RWPE1 (cell line): ENCODE data around the gene GAS2.

Experiments
- CTCF ChIA-PET: fragments of 350-600 bp; sonication (Branson Sonifier 250); formaldehyde crosslinking; extraction: SDS; loops from one replicate; lab custom pipeline; 2021; lab: Yijun Ruan, JAX
- POLR2A ChIA-PET: fragments of 400-600 bp; formaldehyde crosslinking; extraction: SDS; loops from one replicate; lab custom pipeline; 2020; ENCODE audit warnings: antibody characterized with exemption; ENCODE audit not compliant: low non-redundant PET; lab: Yijun Ruan, JAX
- DNase-seq: peaks from one replicate; pipeline ENCODE4 v3.0.0; 2012; ENCODE audit warnings: low spot score
- H3K27ac ChIP-seq: fragments of 450-650 bp; 2 replicates; pipeline ENCODE4 v1.5.1; 2017
- TF ChIP-seq, protein P1 (sequence below): fragments of 450-650 bp; conservative IDR thresholded peaks from 2 replicates; pipeline ENCODE4 v1.5.1; 2017; ENCODE audit warnings: low read depth, mild to moderate bottlenecking

The GAS2 gene

DNA sequence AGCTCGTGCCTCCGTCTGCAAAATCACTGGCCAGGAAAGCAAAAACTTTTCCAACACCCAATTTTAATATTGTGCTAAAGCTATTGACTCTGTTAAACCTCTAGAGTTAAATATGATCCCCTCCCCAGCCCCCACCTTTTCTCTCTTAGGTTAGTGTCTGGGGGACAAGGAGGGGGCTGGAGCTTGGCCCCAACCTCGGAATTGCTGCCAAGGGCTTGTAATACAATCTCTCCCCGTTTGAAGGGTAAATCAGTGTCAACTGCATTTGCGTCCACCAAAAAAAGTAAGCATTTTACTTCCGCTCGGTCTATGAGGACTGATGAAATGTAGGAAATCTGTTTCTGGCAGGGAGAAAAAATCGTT is at the start of gene GAS2:
TSS of gene GAS2 (plus strand) at position 287 of the 363 bp plus-strand sequence. CDS start 8,259 bp downstream, outside the sequence.
- CTCF ChIA-PET, result interaction anchor here (0.6 kb wide), 1 partner anchor 183 kb away, joined by 3 read pairs; no protein-coding TSS in a partner anchor
- TF ChIP-seq, protein P1, sequence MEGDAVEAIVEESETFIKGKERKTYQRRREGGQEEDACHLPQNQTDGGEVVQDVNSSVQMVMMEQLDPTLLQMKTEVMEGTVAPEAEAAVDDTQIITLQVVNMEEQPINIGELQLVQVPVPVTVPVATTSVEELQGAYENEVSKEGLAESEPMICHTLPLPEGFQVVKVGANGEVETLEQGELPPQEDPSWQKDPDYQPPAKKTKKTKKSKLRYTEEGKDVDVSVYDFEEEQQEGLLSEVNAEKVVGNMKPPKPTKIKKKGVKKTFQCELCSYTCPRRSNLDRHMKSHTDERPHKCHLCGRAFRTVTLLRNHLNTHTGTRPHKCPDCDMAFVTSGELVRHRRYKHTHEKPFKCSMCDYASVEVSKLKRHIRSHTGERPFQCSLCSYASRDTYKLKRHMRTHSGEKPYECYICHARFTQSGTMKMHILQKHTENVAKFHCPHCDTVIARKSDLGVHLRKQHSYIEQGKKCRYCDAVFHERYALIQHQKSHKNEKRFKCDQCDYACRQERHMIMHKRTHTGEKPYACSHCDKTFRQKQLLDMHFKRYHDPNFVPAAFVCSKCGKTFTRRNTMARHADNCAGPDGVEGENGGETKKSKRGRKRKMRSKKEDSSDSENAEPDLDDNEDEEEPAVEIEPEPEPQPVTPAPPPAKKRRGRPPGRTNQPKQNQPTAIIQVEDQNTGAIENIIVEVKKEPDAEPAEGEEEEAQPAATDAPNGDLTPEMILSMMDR, result no peak

DNA sequence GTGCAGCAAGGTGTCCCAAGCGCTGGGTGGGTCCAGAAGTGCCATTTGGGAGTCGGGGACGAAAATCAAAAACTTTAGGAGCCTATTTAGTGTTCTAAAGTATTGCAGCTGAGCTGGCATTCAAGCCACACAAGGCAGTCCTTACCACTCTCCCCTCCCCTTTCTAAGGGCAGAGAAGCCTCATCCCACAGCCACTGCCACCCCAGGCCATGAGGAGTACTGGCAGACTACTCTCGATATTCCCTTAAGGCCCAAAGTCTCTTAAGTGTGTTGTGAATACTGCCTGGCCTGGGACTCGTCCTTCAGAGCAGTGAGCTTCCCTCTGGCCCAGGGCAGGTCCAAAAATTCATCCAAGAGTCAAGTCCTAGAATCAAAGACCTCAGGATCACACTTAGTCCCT is 48.5 kb upstream of the GAS2 start:
- TF ChIP-seq, protein P1, result no peak
- no peak for DNase-seq
- CTCF ChIA-PET, result no interaction called here
- H3K27ac ChIP-seq, result no peak overlapping the region
- POLR2A ChIA-PET, result no interaction called here

More for the DNA sequence above, at the start of gene GAS2:
- POLR2A ChIA-PET, result no interaction called here
- no peak within 1 kb of the TSS for H3K27ac ChIP-seq
- no peak for DNase-seq

DNA sequence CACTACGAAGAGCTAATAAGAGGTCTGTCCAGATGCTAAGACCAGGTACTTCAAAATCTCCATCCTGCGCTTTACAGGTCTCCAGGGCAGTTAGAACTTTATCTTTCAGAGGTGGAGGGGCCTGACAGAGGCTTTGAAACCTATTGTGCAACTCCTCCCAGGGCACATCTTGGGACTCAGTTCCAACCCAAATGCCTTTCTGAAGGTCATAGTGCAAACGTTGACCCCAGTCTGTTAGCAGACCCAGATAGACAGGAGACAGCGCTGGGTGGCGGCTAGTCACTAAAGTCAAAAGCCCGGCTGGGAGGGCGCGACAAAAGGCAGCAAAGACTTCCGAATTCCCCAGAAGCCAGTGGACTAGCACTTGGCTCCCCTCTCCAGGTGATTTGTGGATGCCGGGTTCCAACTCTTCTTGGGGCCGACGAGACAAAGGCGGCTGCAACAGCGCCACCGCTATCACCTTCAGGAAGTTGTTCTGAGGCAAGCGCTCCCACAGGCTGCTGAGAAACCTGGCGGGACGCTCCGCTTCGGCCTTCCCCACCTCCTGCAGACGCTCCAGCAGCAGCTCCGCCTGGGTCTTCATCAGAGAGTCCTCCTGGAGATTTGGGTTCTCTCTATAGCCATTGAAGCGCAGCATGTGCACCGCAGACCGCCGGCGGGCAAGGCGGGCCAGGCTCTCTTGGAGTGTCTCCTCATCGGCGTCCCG is 41.5 kb upstream of the GAS2 start:
- ChIA-PET POLR2A (interaction anchor here (0.5 kb wide), 1 partner anchor 175 kb away, joined by 3 read pairs; no protein-coding TSS in a partner anchor), CTCF (interaction anchor here (0.6 to 0.7 kb wide), 2 partner anchors 13 to 1272 kb away, joined by 3 to 4 read pairs; no protein-coding TSS in a partner anchor)
- peak; percentile 0 for DNase-seq
- H3K27ac ChIP-seq, result peak overlapping the region; percentile 96
- TF ChIP-seq, protein P1, result peak; percentile 61

DNA sequence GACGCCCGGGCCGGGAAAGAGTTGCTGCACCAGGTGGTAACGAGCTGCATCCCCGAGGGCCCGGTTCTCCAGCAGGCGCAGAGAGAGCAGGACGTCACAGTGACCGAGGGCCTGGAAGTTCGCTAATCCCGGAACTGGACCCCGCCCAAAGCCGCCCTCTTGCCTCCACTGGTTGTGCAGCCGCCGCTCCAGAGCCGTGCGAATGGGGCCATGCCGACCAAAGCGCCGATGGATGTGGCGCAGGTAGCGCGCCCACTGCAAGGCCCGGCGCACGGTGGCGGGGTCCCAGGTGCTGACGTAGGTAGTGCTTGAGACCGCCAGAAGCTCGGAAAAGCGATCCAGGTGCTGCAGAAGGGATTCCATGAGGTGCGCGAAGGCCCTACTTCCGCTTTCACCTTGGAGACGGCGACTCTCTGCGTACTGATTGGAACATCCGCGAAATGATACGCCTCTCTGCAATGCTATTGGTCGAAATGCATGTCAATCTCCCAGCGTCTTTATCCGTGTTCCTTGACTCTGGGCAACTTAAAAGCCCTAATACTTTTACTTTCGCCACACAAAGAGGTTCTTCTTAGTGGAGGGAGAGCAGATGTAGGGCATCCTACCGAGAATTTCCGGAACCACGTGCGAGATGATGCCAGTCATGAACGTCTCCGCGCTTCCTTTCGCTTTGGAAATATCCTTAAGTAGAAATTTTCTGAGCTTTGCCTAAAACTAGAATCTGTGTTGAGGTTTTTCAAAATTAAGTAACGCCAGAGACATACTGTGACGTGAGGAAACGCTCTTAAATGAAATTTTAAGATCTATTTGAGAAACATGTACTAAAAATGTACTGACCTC is 40.7 kb upstream of the GAS2 start, which contains the start of gene FANCF:
TSS of gene FANCF (minus strand) at position 376 of the 840 bp plus-strand sequence. CDS start at position 363, 13 bp downstream.
- CTCF ChIA-PET, result no interaction called here
- POLR2A ChIA-PET, result interaction anchor here (0.5 kb wide), 1 partner anchor 174 kb away, joined by 3 read pairs; no protein-coding TSS in a partner anchor
- peak; percentile 98 for DNase-seq
- TF ChIP-seq, protein P1, result no peak
- H3K27ac ChIP-seq, result peak within 1 kb of the TSS; percentile 96

DNA sequence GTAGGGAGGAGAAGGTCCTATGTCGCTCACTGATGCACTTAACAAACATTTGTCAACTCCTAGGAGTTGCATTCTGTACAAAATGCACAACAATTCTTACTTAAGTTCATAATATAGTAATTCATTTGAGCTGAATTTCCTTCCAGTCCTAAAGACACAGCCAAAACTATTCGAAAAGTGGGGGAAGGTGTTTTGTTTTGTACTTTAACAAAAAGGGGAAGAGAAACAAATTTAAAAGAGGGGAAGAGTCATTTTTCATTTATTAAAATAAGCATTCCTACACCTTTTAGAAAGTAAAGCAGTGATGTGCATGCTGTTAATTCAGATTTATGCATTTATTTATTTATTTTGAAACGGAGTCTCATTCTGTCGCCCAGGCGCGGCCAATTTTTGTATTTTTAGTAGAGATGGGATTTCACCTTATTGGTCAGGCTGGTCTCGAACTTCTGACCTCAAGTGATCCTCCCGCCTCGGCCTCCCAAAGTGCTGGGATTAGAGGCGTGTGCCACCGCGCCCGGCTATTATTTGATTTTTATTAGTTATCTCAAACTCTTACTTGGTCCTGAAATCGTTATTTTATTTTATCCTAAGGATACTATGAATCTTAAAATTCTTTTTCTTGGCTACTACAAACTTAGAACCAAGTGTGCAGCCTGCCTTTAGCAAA is 39.7 kb upstream of the GAS2 start:
- ChIA-PET POLR2A (no interaction called here), CTCF (no interaction called here)
- H3K27ac ChIP-seq, result no peak overlapping the region
- DNase-seq, result no peak
- TF ChIP-seq, protein P1, result no peak

DNA sequence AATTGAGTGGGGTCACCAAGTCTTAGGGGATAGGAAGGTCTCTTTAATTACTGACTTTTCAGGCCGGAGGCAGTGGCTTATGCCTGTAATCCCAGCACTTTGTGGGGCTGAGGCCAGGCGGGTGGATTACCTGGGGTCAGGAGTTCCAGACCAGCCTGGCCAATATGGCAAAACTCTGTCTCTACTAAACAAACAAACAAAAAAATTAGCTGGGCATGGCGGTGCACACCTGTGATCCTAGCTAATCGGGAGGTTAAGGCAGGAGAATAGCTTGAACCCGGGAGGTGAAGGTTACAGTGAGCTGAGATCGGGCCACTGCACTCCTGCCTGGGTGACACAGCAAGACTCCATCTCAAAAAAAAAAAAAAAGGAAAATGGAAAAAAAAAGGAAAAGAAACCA is 39.0 kb upstream of the GAS2 start:
- TF ChIP-seq, protein P1, result no peak
- POLR2A ChIA-PET, result no interaction called here
- no peak for DNase-seq
- CTCF ChIA-PET, result no interaction called here
- no peak overlapping the region for H3K27ac ChIP-seq
